NOMO-1 (cell line): ENCODE results near the gene SAE1.

Experiments used
- DNase-seq, 2 experiments: peaks; one replicate each; lab custom pipeline; 2025; ENCODE audit not compliant: unreplicated experiment in 2 of 2; lab: John Stamatoyannopoulos, UW

Gene SAE1

DNA sequence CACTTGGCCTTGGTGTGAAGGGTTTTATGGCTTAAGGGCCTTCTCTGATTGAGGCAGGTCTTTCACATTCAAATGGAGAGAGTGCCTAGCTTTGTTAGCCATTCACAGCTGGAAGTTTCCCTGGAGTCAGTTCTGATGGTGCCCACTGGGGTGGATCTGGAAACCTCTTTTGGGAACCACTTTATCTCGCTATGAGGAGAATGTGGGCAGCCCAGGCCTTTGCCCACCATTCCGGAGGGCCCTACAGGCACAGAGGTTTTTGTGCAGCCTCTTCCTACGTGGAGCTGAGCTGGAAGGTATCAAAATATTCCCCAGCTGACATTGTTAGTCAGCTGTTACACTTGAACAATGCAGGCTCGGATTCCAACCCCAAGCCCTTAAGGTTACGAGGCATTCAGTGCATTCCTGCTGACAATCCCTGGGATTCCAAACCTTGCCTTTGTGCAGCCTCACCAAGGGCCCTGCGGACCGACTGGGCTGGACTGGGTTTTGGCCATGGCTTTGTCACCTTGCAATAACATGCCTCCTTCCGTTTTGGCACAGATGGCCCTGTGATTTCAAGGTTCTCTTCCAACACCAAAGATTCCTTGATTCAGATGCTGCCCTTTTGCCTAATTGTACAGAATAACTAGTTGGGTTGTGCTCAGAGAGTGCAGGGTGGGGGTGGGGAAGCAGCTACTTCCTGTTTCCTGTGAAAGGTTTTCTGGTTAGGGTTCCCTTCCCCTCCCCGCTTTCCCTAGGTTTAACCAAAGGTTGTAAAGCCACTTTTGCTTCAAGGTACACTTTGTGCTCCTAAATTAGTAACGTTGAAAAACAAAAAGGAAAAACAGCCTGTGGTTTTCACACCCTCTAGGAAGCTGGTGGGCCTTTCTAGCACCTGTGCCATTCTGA is 27.0 kb downstream of the SAE1 start:
- DNase-seq = peak; percentile 27 to 60

- DNase-seq = no peak
Observed at GRCh38 chr19:47158367-47158791, 27.7 kb downstream of the SAE1 start.

GRCh38 chr19:47158879-47159503 is 28.4 kb downstream of the SAE1 start:
- DNase-seq = no peak

DNA sequence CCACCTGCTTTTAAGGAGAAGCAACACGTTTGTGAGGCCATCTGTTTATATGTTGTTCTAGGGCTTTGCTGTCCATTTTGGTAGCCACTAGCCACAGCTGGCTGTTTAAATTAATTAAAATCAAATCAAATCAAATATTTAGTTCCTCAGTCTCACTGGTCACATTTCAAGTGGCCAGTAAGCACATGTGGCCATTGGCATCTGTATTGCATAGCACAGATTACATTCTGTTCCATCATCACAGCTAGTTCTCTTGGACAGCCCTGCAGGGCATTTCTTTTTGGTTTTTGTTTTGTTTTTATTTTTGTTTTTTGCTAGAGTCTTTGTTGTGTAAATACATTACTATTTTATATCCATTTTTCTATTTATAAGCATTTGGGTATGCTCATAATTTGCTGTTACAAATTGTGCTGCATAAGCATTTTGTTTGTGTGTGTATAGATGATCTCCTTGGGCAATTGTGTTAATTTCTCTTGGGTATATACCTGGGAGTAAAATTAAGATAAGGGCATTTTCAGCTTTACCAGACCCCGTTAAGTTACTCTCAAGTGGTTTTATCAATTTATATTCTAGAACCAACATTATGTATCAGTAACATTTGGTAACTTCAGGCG is 31.3 kb downstream of the SAE1 start:
- no peak for DNase-seq

GRCh38 chr19:47168065-47168464 is 37.4 kb downstream of the SAE1 start:
- DNase-seq = no peak

- no peak for DNase-seq
Observed at GRCh38 chr19:47172666-47173455, 42.2 kb downstream of the SAE1 start.

DNA sequence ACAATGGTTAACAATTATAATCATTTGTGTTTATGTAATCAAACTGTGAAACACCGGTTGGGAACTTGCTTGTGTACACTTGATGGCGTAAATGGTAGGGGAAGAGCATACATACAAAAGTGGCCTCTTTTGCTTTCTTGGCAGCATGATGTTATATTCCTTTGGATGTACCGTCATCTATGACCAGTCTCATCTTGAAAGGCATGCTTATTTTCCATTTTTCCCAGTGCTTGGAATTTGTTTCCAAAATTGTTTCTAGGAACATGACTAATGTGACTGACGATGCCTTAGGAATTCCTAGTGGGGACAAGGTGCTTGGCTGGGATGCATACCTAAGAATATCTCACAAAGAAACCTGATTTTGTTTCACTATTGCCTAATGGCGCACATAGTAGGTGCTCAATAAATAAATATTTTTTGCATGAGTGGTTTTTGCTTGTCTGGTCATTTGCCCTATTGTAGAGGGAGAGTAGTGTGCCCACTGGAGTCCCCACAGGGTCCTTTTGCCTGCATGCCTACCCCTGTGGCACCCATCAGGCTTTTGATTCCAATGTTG is 45.5 kb downstream of the SAE1 start:
- no peak for DNase-seq

DNA sequence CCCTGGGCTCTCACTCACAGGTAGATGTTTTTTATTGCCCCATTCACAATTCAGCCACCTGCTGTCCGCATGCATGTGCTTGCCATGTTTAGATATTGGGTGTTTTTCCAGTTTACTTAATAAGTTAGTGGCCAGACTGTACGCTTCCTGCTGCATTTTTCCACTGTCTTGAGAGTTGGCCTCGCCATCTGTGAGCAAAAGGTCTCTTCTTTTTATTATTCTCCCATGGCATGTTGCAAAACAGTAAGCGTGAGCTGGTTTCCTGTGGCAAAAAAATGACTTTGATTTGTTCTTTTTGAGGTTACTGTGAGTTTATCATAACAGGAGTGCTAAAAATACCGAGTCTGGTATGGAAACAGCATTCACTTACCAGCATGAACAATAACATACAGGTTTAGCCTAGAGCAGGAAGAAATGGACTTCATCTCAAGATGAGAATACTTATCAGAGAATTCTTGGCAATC is 46.0 kb downstream of the SAE1 start:
- peak; percentile 51 to 75 for DNase-seq

DNA sequence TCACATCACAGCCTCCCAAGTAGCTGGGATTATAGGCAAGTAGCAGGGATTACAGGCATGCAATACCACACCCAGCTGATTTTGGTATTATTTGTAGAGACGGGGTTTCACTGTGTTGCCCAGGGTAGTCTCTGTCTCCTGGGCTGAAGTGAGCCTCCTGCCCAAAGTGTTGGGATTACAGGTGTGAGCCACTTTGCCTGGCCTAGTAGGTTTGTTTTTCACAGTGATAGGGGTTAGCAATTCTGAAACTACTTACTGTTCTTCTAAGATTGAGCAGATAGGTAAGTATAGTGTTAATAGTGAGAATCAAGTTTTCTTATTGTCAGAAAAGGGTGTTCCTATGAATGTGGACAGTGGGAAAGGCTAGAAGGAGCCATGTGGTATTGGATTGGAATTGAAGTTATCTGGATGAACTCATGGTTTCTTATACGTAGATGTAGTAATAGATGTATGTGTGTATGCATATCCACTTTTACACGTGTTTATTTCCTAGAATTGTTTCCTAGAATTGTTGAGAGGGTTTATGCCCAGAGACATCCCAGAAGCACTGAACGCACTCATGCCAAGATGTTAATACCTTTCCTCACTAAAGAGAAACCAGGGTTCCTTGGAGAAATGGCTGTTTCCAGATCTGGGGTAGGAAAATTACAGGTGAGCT is 49.1 kb downstream of the SAE1 start:
- DNase-seq = no peak

DNA sequence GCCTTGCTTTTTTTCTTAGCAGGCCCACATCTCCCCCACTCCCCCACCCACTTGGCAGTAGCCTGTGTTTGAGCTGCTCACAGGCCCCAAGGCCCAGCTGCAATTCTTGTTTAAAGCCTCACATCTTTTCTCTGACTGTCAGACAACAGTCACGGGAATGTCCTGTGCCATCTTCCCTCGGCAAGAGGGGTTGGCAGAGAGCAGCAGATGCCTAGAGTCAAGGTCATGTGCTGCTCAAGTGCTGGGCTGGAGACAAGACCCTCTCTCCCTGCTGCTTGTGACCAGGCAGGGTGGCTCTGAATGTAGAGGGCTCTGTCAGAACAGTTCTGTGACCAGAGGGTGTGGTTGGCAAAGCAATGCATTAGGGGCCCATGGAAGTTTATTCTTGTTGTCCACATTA is 53.0 kb downstream of the SAE1 start:
- DNase-seq = no peak

GRCh38 chr19:47186446-47187334 is 56.1 kb downstream of the SAE1 start:
- DNase-seq = no peak

GRCh38 chr19:47187335-47187655 is 56.7 kb downstream of the SAE1 start:
- DNase-seq = no peak

- no peak for DNase-seq
Observed at GRCh38 chr19:47187797-47188196, 57.2 kb downstream of the SAE1 start.

DNA sequence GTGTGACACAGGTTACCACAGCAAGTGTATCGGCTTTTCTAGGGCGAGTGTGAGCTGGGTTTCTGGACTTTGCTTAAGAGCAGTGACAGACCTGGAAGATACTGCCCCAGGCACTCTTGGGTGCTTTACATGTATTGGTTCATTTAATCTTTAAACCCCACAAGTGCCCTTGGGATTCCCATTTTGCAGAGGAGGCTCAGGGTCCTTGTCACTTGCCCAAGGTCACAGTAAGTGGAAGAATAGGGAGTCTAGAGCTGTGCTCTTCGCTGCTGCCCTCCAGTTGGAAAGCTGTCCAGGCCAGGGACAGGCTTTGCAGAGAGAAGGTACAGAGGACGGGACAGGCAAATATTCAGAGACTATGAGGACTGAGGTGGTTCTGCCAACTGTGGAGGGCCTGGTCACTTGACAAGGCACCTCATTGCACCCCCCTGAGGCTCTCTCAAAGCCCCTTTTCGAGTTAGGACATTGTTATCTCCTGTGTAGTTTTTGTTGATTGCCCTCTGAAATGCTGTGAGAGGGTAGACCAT is 57.9 kb downstream of the SAE1 start:
- DNase-seq = no peak

DNA sequence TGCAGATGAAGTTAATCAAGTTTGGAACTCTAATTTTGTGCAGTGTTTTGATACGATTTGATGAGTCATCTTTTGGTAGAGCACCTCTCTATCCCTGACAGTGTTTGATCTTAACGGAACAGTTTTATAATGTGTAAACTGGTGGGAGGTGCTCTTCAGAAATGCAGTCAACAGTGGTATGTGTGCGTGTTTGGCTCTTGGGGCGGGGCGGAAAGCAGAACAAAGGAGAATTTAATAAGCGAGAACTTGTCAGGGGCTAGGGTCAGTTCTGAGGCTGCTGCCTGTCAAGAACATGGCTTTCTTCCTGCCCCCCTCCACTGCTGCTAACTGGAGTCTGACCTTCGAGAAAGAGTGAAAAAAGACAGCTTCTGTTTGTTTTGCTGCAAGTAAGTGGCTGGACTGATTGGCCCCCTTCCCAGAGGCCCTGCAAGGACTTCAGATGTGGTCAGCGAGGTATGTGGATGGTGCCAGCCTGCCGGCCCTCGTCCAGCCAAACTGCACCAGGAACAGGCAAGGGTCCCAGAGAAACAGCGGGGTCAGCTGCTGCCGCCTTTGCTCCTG is 59.6 kb downstream of the SAE1 start:
- DNase-seq = no peak

DNA sequence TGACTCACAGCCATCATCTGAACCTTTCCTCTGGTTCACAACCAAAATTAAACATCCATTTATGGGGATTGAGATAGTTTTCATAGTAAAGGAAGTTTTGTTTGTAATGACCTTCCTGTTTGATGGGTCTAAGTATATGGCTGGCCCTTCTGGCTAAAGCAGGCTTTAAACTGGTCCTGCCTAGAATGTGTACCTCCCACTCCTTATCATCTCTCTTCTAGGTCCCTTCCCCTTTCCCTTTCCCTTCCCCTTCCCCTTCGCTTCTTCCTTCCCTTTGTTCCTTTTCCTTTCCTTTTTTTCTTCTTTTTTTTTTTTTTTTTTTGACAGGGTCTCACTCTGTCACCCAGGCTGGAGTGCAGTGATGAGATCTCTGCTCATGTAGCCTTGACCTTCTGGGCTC is 64.8 kb downstream of the SAE1 start:
- no peak for DNase-seq

- no peak for DNase-seq
Observed at GRCh38 chr19:47197141-47197540, 66.5 kb downstream of the SAE1 start.

GRCh38 chr19:47200530-47200929 is 69.9 kb downstream of the SAE1 start:
- no peak for DNase-seq

GRCh38 chr19:47203254-47203653 is 72.6 kb downstream of the SAE1 start:
- DNase-seq = no peak
